ENCODE data around the gene OGFOD1.
"Not testable (repeated sequence)": the region's sequence is repeated elsewhere in the genome, so short reads cannot be mapped to it uniquely, and the experiment has no call there.

The OGFOD1 gene

GRCh38 chr16:56478281-56479049 is 27.1 kb downstream of the OGFOD1 start:
- H3K27ac ChIP-seq, result peak overlapping the region; percentile 54
- no peak for DNase-seq (ENCODE audit: low read depth, low spot score)

GRCh38 chr16:56479469-56479868 is 28.1 kb downstream of the OGFOD1 start:
- DNase-seq (ENCODE audit: low read depth, low spot score), result no peak

DNA sequence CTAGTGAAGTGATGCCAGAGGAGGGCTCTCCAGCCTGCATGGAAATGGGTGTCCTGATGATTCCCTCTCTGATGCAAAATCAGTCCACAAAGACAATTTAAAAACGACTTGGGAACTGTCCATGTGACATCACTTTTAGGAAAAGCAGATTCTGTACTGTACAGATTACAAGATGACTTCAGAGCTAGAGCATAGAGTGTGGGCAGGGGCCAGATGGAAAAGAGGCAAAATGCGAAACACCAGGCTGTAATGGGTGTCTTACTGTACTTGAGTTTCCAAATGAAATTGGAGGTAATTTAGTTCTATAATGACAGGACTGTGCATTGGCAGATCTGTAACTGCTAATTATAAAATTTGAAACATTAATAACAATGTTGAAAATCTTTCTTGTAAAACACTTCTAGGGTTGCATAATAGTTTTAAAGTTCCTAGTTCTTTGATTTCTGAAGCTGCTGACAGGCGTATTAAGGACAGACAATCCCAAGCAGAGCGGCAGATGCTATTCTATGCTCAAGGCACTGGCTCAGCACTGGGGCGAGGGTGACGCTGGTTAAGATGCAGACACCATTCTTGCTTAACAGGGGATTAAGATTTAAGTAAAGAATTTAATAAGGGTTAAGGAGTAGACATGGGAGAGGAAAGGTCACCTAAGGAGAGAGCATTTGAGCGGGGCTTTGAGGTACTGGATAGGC is 29.6 kb downstream of the OGFOD1 start:
- H3K27ac ChIP-seq, result no peak overlapping the region
- DNase-seq (ENCODE audit: low read depth, low spot score), result no peak

More at GRCh38 chr16:56479469-56479868, 28.1 kb downstream of the OGFOD1 start:
- H3K27ac ChIP-seq, result peak overlapping the region; percentile 54

DNA sequence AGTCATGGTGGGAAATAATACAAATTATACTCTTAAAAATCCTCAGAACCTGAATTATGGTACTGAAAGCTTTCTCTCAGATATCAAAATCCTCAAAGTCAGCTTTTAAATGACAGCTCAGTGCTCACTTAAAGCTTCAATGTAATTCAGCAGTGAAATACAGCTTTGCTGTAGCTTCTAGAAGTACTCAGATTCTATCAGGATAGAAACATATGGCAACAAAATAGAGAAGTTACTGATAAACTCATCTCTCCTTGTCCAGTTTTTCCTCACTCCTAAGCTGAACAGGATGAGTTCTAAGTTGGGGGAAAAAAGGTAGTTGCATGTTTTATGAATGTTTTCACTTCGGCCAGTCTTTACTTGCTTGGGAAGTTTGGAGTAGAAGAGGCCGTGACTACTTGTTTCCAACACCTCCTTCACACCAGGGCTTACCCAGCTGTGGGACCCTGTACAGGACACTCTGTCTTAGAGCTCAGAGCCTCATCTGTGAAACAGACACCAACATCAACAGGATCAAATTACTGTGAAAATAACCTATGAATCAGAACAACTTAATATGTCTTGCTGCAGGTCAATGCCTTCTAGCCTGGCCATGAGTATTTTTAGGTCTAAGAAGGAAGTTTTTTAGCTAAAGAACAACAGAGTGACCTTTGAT is 30.2 kb downstream of the OGFOD1 start:
- no peak for DNase-seq (ENCODE audit: low read depth, low spot score)
- no peak overlapping the region for H3K27ac ChIP-seq

DNA sequence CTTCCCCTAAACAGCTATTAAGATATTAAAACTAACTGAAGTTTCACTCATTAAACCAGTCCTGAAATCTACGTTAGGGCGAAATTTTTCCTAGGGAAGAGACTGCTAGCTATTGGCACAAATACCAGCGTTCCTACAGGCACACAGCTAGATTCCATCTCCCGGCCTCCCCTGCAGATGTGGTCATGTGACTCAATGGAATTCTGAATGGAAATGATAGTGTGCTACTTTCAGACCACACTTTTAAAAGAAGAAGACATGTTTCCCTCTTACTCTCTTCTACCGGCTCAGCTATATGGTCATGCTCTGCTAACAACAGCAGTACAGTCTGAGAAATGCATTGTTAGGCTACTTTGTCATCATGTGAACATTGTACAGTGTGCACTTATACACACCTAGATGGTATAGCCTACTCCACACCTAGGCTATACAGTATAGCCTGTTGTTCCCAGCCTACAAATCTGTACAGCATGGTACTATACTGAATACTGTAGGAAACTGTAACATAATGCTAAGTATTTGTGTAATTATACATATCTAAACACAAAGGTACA is 31.4 kb downstream of the OGFOD1 start:
- no peak for DNase-seq (ENCODE audit: low read depth, low spot score)
- H3K27ac ChIP-seq, result no peak overlapping the region

DNA sequence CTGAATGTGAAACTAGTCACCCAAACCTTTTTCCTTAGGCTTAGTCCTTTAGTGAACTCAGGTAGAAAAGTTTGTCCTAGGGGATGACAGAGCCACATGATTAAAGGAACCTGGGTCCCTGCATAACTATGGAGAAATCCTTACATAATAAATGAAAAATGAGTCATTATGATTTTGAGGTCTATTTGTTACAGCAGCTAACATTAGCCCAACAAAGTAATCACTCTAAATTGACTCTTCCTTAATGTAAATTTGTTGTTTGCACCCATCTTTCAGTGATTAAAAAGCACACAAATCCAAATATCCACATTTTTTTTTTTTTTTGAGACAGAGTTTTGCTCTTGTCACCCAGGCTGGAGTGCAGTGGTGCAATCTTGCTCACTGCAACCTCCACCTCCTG is 32.0 kb downstream of the OGFOD1 start:
- H3K27ac ChIP-seq, result no peak overlapping the region
- DNase-seq (ENCODE audit: low read depth, low spot score), result no peak

- no peak for DNase-seq (ENCODE audit: low read depth, low spot score)
- no peak overlapping the region for H3K27ac ChIP-seq
Measured at GRCh38 chr16:56488035-56488434, 36.7 kb downstream of the OGFOD1 start.

GRCh38 chr16:56488868-56489267 is 37.5 kb downstream of the OGFOD1 start:
- not testable (repeated sequence) for H3K27ac ChIP-seq; DNase-seq (ENCODE audit: low read depth, low spot score)

GRCh38 chr16:56491657-56492261 is 40.4 kb downstream of the OGFOD1 start:
- H3K27ac ChIP-seq, result no peak overlapping the region
- no peak for DNase-seq (ENCODE audit: low read depth, low spot score)

DNA sequence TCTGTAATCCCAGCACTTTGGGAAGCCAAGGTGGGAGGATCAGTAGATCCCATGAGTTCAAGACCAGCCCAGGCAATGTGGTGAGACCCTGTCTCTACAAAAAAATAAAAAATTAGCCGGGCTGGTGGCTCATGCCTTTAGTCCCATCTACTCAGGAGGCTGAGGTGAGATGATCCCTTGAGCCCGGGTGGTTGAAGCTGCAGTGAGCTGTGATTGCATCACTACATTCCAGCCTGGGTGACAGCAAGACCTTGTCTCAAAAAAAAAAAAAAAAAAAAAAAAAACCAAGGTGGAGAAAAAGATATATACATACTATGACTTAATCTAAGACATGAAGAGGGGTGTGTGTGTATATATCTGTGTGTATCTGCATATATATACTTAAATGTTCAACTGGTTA is 41.8 kb downstream of the OGFOD1 start:
- no peak for DNase-seq (ENCODE audit: low read depth, low spot score)
- H3K27ac ChIP-seq, result no peak overlapping the region

DNA sequence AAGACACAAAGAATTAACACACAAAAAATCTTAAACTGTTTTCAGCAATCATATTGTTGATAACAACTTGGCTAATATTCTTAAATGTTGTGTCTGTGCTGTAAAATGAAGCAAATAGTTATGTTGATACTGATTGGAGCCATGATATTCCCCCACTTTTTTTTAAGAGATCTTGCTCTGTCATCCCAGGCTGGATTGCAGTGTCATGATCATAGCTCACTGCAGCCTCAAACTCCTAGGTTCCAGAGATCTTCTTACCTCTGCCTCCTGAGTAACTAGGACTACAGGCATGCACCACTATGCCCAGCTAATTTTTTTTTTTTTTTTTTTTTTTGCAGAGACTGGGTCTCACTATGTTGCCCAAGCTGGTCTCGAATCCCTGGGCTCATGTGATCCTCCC is 42.5 kb downstream of the OGFOD1 start:
- no peak for DNase-seq (ENCODE audit: low read depth, low spot score)
- no peak overlapping the region for H3K27ac ChIP-seq

DNA sequence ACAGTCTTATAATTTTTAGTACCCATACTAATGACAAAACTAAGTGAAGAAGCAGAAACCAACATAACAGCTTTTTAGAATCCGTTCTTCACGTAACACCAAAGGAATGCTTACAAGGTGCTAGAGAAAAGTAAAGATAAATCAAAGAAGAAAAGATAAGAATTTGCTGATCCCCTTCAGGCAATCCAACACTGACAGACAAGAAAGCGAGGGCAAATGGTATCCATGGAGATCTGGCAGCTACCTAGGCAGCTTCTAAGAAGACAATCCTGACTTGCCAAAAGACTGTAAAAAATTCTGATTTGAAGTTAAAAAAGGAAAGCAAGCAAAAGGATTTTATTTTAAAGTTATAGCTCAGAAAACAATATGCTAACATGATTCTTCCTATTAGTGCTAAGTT is 53.8 kb downstream of the OGFOD1 start:
- DNase-seq (ENCODE audit: low read depth, low spot score), result no peak

GRCh38 chr16:56506941-56507340 is 55.6 kb downstream of the OGFOD1 start:
- no peak for DNase-seq (ENCODE audit: low read depth, low spot score)
- no peak overlapping the region for H3K27ac ChIP-seq

More for the DNA sequence above, 53.8 kb downstream of the OGFOD1 start:
- H3K27ac ChIP-seq, result no peak overlapping the region

- DNase-seq (ENCODE audit: low read depth, low spot score), result no peak
- H3K27ac ChIP-seq, result no peak overlapping the region
Measured at GRCh38 chr16:56510544-56510943, 59.2 kb downstream of the OGFOD1 start.

DNA sequence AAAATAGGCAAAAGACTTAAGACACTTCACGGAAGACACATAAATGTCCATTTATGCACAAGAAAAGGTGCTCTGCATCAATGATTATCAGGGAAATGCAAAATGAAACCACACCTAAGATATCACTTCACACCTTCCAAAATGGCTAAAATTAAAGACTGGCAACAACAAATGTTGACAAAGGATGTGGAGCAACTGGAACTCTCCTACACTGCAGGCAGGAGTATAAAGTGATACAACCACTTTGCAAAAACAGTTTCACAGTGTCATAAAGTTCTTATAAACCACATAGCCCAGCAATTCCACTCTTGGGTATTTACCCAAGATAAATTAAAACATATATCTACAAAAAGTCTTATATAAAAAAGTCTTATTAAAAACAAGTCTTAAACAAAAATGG is 60.7 kb downstream of the OGFOD1 start:
- no peak overlapping the region for H3K27ac ChIP-seq
- DNase-seq (ENCODE audit: low read depth, low spot score), result no peak

DNA sequence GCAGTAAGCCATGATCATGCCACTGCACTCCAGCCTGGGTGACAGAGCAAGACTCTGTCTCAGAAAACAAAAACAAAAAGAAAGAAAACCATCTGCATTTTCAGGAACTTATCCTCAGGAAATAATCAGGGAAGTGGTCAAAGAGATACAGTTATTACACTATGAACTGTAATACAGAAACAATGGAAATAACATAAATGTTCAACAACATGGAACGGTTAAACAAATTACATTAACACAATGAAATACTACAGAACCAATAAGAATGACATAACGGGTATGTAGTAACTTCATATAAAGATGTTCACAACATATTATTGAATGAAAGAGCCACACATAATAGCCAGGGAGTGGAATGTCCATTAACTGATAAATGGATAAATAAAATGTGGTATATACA is 61.7 kb downstream of the OGFOD1 start:
- no peak for DNase-seq (ENCODE audit: low read depth, low spot score)
- H3K27ac ChIP-seq, result no peak overlapping the region

- peak; percentile 26 for DNase-seq (ENCODE audit: low read depth, low spot score)
Measured at GRCh38 chr16:56513972-56514371, 62.6 kb downstream of the OGFOD1 start.

GRCh38 chr16:56514845-56515244 is 63.5 kb downstream of the OGFOD1 start:
- H3K27ac ChIP-seq, result peak overlapping the region; percentile 23
- DNase-seq (ENCODE audit: low read depth, low spot score), result peak; percentile 18

More at GRCh38 chr16:56513972-56514371, 62.6 kb downstream of the OGFOD1 start:
- H3K27ac ChIP-seq, result no peak overlapping the region

GRCh38 chr16:56515665-56516064 is 64.3 kb downstream of the OGFOD1 start:
- H3K27ac ChIP-seq, result no peak overlapping the region
- no peak for DNase-seq (ENCODE audit: low read depth, low spot score)

DNA sequence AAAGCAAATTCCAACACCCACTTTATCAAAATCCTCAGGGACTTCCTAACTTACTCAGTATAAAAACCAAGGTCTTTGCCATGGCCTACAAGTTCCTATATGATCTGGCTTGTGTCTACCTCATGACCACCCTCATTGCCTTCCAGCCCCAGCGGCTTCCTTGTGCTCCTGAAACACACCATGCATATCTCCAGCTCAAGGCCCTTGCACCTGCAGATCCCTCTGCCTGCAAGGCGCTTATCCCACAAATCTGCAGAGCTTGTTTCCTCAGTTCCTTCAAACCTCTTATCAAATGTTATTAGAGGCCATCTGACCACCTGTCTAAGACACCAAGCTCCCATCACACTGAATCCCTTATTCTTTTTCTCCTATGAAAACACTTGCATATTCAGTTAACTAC is 65.9 kb downstream of the OGFOD1 start:
- DNase-seq (ENCODE audit: low read depth, low spot score), result no peak
- H3K27ac ChIP-seq, result no peak overlapping the region

All from epithelial cell of prostate (primary cell).